CD4-positive, alpha-beta T cell treated with Interleukin-4 for 1 hour (primary cell): ENCODE measurements around the gene CALML3.

Source experiments
- DNase-seq, 2 donors: peaks; one replicate each; pipeline ENCODE4 v3.0.0-alpha.2; 2020 to 2022

The CALML3 gene

GRCh38 chr10:5528989-5529701, 4.4 kb downstream of the CALML3 start:
- no peak for DNase-seq

- no peak for DNase-seq
Observed at GRCh38 chr10:5529702-5530411, 5.1 kb downstream of the CALML3 start.

- no peak for DNase-seq
Observed at GRCh38 chr10:5530412-5530806, 5.6 kb downstream of the CALML3 start.

GRCh38 chr10:5530846-5531557, 6.2 kb downstream of the CALML3 start:
- no peak for DNase-seq

GRCh38 chr10:5531558-5532306, 7.0 kb downstream of the CALML3 start:
- DNase-seq, result no peak

GRCh38 chr10:5532307-5532605, 7.5 kb downstream of the CALML3 start:
- DNase-seq, result no peak

GRCh38 chr10:5532618-5533097, 7.9 kb downstream of the CALML3 start:
- no peak for DNase-seq

GRCh38 chr10:5533098-5533731, 8.5 kb downstream of the CALML3 start:
- DNase-seq, result no peak

GRCh38 chr10:5534051-5534821, 9.5 kb downstream of the CALML3 start:
- DNase-seq, result no peak

GRCh38 chr10:5534880-5535856, 10.4 kb downstream of the CALML3 start:
- no peak for DNase-seq

GRCh38 chr10:5536486-5537081, 11.8 kb downstream of the CALML3 start:
- DNase-seq, result no peak

- DNase-seq, result no peak
Observed at GRCh38 chr10:5537684-5538083, 12.9 kb downstream of the CALML3 start.

GRCh38 chr10:5538446-5538845, 13.7 kb downstream of the CALML3 start:
- no peak for DNase-seq

GRCh38 chr10:5538892-5539651, 14.3 kb downstream of the CALML3 start:
- no peak for DNase-seq

GRCh38 chr10:5540080-5540479, 15.3 kb downstream of the CALML3 start:
- DNase-seq, result no peak

GRCh38 chr10:5540891-5541290, 16.1 kb downstream of the CALML3 start:
- no peak for DNase-seq

- no peak for DNase-seq
Observed at GRCh38 chr10:5542100-5542499, 17.3 kb downstream of the CALML3 start.

GRCh38 chr10:5543623-5544022, 18.9 kb downstream of the CALML3 start:
- DNase-seq, result no peak

- DNase-seq, result no peak
Observed at GRCh38 chr10:5544216-5544805, 19.6 kb downstream of the CALML3 start.
